Measurements from ENCODE around the gene TENM4.
"Not testable (repeated sequence)": the region's sequence is repeated elsewhere in the genome, so short reads cannot be mapped to it uniquely, and the experiment has no call there.

TENM4 gene

GRCh38 chr11:79241205-79241851 lies 199.5 kb downstream of the TENM4 start:
- DNase-seq = no peak

- no peak for DNase-seq
Measured at GRCh38 chr11:79237703-79238102, 203.1 kb downstream of the TENM4 start.

DNA sequence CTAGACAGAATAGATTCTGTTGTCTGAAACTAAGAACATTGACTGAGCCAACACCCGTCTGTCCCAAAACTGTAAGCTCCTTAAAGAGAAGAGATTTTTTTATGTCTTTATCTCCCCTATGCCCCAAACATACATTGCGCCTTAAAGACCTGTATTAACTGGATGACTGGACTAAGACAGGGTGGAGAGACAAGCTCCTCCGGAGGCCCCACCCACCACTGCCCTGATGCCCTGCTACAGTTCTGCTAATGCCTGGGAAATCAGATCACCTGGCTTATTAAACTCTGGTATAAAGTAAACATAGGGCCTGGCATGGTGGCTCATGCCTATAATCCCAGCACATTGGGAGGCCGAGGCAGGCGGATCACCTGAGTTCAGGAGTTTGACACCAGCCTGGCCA lies 203.7 kb downstream of the TENM4 start:
- no peak for DNase-seq

DNA sequence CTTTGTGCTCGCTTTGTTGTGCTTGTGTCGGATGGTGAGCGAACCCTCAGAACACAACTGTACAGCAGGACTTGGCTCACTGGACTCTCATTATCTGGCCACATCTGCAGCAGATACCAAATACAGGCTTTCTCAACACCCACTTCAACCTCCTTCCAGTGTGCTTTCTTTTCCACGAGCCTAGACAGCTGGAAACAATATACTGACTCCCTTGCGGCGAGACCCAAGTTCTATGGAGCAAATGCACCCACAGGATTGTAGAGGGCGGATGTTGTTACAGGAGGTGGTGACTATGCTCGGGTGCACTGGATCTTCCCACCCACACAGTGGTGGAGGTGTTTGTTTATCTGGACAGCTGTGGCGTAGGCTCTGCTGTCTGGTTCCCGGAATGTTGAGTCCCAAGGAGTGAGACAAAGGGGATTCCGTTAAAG lies 204.3 kb downstream of the TENM4 start:
- DNase-seq = no peak

- DNase-seq = no peak
Measured at GRCh38 chr11:79235696-79236095, 205.1 kb downstream of the TENM4 start.

DNA sequence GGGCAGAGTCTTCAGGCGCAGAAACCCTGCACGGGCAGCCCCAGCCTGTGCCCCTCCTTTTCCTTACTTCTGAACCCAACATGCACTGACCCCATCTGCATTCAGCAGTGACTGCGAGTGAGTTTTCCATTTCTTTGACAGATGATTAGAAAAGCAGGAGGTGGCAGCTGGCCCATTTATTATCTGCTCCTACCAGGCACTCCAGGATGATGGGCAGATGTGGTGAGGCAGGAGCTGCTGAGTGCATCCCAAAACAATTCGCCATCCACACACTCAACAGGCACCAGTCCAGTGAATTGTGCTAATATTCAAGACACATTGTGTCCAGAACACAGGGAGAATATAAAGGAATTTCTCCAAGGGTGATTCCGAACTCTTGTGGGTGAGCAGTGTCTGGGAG lies 208.5 kb downstream of the TENM4 start:
- DNase-seq = no peak

DNA sequence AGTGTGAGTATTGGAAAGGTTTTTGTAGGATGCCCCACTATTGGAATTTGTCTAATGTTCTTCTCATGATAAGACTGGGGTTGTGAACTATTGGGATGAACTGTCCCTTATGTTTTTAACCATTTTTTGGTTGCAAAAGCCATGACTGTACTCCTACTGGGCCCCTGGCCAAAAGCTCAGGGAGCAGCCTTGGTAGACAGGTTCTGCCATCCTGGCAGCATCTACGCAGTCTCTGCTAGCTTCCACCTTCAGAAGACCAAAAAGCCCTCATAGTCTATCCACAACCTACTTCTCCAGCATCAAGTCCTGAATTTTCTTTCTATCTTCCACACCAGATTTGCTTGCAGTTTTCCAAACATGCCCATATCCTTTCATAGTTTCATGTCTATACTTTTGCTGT lies 211.8 kb downstream of the TENM4 start:
- DNase-seq = no peak

GRCh38 chr11:79227767-79228755 lies 212.8 kb downstream of the TENM4 start:
- no peak for DNase-seq

GRCh38 chr11:79227308-79227707 lies 213.5 kb downstream of the TENM4 start:
- DNase-seq = no peak

GRCh38 chr11:79226126-79226525 lies 214.7 kb downstream of the TENM4 start:
- no peak for DNase-seq

DNA sequence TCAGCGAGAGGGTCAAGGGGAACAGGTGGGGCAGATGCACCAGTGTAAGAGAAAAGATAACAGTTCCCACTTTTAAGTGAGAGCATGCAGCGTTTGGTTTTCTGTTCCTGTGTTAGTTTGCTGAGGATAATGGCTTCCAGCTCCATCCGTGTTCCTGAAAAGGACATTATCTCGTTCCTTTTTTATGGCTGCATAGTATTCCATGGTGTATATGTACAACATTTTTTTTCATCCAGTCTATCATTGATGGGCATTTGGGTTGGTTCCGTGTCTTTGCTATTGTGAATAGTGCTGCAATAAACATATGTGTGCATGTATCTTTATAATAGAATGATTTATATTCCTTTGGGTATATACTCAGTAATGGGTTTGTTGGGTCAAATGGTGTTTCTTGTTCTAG lies 218.7 kb downstream of the TENM4 start:
- not testable (repeated sequence) for DNase-seq

DNA sequence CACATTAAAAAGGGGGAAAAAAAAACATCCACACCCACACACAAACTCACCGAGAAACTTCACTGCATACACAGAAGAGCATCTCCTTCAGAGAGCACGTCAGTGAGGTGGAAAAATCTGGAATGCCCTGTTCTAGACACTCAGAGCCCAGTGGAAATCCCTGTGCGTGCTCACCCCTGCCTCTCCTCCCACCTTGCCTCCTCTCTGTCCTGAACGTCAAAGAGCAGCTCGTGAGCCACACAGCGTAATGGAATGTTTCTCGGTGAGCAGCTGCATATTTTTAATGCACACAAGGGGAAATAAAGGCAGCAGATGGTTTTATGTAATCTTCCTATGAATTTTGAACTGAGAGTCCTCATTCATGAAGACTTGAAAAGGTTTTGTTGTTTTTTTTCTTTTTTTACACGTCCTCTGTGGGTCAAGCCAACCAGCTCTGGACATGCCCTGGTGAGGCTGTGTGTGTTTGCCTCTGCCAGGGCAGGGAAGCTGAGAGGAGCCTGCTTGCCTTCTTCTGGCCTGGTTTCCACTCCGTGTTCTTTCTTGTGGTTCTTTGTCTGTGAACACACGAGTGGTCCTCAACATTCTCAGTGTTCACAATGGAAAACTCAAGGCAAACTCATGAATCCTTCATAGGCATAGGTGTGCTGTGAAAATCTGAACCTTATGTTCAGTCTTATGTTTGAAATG lies 219.2 kb downstream of the TENM4 start:
- no peak for DNase-seq

DNA sequence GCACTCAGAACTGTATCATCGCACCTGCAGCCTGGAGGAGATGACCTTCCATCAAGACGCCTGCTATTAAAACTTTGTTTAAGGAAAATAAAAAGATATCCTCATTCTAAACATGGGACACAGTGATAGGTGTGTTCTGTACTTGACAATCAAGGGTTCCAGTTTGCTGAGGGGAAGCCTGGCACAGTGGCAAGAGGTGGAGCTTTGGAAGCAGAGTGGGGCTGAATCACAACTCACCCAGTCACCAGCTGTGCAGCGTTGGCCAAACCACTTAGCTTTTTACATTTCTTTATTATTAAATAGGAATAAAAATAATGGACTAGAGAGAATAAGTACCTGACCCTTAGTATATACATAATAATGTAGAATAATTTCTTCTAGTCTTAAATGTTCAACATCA lies 220.7 kb downstream of the TENM4 start:
- no peak for DNase-seq

- no peak for DNase-seq
Measured at GRCh38 chr11:79219186-79220045, 221.4 kb downstream of the TENM4 start.

DNA sequence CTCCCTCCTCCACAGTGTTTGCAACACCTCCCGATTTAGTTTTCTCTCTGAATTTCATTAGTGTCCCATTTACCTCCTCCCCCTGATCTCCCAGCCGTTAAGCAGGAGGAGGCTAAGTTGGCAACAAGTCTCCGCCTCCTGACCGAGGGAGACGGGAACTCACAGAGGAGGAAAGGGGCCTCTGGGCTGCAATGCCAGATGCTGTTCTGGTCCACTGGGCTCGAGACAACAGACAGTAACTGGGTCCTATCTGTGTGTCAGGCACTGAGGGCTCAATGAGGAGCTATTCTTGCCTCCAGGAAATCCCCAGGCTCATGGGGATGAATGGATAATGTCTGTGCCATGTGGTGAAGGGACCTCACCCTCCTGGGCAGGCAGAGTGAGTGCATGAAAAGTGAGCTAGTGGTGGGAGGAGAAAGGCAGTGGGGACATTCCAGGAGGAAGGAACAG lies 228.1 kb downstream of the TENM4 start:
- no peak for DNase-seq

- no peak for DNase-seq
Measured at GRCh38 chr11:79209540-79210266, 231.1 kb downstream of the TENM4 start.

GRCh38 chr11:79208126-79208525 lies 232.7 kb downstream of the TENM4 start:
- no peak for DNase-seq

DNA sequence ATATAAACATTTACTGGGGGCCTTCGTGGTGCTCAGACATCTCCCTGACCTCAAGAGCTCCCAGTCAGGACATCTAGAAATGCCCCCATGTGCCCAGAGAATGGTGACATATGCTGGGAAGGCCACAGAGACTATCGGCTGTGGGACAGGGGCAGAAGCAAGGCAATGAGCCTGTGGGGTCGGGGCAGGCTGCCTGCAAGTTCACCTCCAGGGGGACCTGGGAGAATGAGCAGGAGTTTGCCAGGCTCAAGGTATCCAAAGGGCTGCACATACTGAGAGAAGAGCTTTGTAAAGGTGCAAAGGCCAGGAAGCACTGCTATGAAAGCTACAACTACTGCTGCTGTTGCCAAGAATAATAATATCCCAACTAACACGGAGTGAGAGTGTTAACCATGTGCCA lies 233.9 kb downstream of the TENM4 start:
- DNase-seq = no peak

- DNase-seq = no peak
Measured at GRCh38 chr11:79205786-79206185, 235.0 kb downstream of the TENM4 start.

- DNase-seq = no peak
Measured at GRCh38 chr11:79201677-79202347, 239.0 kb downstream of the TENM4 start.

GRCh38 chr11:79200398-79201070 lies 240.3 kb downstream of the TENM4 start:
- no peak for DNase-seq
